Suppressor macrophage treated with lipopolysaccharide for 4 hours (primary cell): Measurements from ENCODE around the gene DMRT2.

ENCODE experiments used
- DNase-seq: peaks from one replicate; pipeline ENCODE4 v3.0.0-alpha.2; 2020

Gene DMRT2

GRCh38 chr9:1047591-1048230 lies 2.4 kb upstream of the DMRT2 start:
- DNase-seq, result peak; percentile 33

GRCh38 chr9:1048231-1048619 lies 1.9 kb upstream of the DMRT2 start:
- no peak for DNase-seq

GRCh38 chr9:1048811-1049210 lies 1.3 kb upstream of the DMRT2 start:
- no peak for DNase-seq

- DNase-seq, result no peak
These were observed 516 bp upstream of the DMRT2 start for GRCh38 chr9:1049641-1050040.

- DNase-seq, result no peak
These were observed 1.0 kb downstream of the DMRT2 start for GRCh38 chr9:1051210-1051583.

GRCh38 chr9:1051584-1052275 lies 1.6 kb downstream of the DMRT2 start:
- no peak for DNase-seq

- DNase-seq, result no peak
These were observed 2.5 kb downstream of the DMRT2 start for GRCh38 chr9:1052365-1053281.

GRCh38 chr9:1053282-1053621 lies 3.1 kb downstream of the DMRT2 start:
- no peak for DNase-seq

GRCh38 chr9:1053986-1054425 lies 3.8 kb downstream of the DMRT2 start:
- DNase-seq, result no peak

GRCh38 chr9:1055166-1055565 lies 5.0 kb downstream of the DMRT2 start:
- DNase-seq, result no peak

GRCh38 chr9:1057910-1058309 lies 7.8 kb downstream of the DMRT2 start:
- no peak for DNase-seq

- no peak for DNase-seq
These were observed 8.8 kb downstream of the DMRT2 start for GRCh38 chr9:1058826-1059487.

- DNase-seq, result no peak
These were observed 15.0 kb downstream of the DMRT2 start for GRCh38 chr9:1065130-1065529.

GRCh38 chr9:1070692-1071091 lies 20.5 kb downstream of the DMRT2 start:
- no peak for DNase-seq

GRCh38 chr9:1071730-1072129 lies 21.6 kb downstream of the DMRT2 start:
- DNase-seq, result no peak

GRCh38 chr9:1073497-1073896 lies 23.3 kb downstream of the DMRT2 start:
- no peak for DNase-seq

- DNase-seq, result no peak
These were observed 27.5 kb downstream of the DMRT2 start for GRCh38 chr9:1077616-1078015.

- no peak for DNase-seq
These were observed 33.3 kb downstream of the DMRT2 start for GRCh38 chr9:1083325-1083913.

GRCh38 chr9:1085086-1085485 lies 34.9 kb downstream of the DMRT2 start:
- DNase-seq, result no peak

- DNase-seq, result no peak
These were observed 36.4 kb downstream of the DMRT2 start for GRCh38 chr9:1086517-1086916.

- DNase-seq, result no peak
These were observed 37.1 kb downstream of the DMRT2 start for GRCh38 chr9:1087120-1087881.

GRCh38 chr9:1094749-1095148 lies 44.6 kb downstream of the DMRT2 start:
- no peak for DNase-seq
